HTERT RPE-1 (cell line): Measurements from ENCODE around the gene PCSK4.
"Not testable (repeated sequence)": the region's sequence is repeated elsewhere in the genome, so short reads cannot be mapped to it uniquely, and the experiment has no call there.

Experiments used
- in situ Hi-C: fragments of 300-500 bp; cut with MboI; formaldehyde crosslinking; loops from 4 replicates; pipeline ENCODE4 v1.14.3; 2020; ENCODE audit warnings: low sequenced_read_pairs

Gene PCSK4

DNA sequence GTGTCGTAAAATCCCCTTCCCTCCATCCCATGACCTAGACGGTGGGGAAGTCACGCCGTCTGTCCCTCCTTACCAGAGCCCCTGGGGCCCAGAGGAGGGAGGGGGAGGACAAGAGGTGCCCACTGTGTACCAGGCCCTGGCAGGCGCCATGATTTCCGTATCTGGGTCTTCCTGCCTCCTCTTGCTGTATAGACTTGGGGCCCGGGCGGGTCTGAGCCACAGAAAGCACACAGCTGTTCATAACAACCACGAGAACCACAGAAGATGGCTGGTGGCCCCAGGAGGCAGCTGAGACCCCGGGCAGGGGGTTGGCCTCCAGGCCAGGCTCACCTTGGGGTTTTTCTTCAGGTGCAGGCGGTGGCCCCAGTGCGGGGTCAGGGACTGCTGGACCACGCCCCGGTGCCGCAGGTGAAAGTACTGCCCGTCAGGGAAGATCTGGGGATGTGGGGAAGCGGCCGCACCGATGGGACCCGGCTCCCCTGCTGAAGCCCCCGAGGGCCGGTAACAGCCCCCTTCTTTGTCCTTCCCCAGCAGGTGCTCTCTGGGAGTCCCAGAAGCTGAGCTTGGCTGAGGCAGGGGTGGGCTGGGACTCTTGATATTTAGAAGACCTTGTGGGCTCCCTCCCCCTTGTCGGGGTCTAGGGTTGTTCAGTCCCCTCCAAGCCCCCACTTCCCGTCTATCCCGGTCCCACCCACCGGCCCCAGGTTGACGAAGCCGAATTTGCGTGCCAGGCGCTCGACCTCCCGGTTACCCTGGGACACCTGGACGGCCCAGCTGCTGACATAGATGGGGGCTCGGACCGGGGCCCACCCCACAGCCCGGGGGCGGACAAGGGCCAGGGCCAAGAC lies 463 bp downstream of the PCSK4 start:
- in situ Hi-C loops, result no loop called here

- in situ Hi-C loops, result no loop called here
Measured at GRCh38 chr19:1488282-1488601, 1.9 kb downstream of the PCSK4 start.

- in situ Hi-C loops, result no loop called here
Measured at GRCh38 chr19:1487576-1488281, 2.4 kb downstream of the PCSK4 start.

GRCh38 chr19:1486720-1487575 lies 3.2 kb downstream of the PCSK4 start:
- in situ Hi-C loops, result no loop called here

- in situ Hi-C loops, result no loop called here
Measured at GRCh38 chr19:1483979-1484428, 6.1 kb downstream of the PCSK4 start.

DNA sequence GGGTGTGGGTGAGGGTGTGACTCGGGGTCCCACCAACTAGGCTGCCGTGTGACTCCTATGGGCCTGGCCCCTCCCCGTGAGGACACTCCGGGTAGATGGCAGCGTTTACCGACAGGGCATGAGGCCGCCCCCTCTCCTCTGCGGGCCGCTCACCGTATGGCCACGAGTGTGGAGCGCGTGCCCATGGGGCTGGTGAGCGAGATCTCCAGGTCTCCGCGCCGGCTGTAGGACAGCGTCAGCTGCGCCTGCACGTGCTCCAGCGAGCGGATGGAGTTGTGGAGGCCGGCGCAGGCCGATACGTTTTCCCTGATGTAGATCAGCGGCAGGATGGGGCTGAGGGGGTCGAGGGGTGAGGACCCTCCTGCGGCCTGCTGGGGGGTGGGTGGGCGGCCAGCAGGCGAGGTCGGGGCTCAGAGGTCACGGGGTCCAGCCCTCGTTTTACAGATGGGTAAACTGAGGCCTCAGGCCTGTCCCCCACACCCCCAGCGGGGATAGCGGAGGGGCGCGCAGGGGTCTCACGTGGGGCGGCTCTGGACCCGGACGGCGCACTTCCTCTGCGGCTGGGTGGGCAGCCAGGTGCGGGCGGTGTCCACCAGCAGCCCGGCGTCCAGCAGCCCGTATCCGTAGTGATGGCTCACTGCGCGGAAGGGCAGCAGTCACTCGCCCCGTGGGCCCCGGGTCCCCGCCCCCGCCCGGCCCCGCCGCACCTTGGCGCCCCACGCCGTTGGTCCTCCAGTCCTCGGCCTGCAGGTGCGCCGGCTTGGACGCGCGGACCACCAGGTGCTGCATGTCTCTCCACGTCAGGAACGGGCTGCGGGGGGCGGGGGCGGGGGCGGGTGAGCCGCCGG lies 6.8 kb downstream of the PCSK4 start:
- in situ Hi-C loops, result no loop called here

GRCh38 chr19:1482361-1483130 lies 7.6 kb downstream of the PCSK4 start:
- in situ Hi-C loops, result no loop called here

DNA sequence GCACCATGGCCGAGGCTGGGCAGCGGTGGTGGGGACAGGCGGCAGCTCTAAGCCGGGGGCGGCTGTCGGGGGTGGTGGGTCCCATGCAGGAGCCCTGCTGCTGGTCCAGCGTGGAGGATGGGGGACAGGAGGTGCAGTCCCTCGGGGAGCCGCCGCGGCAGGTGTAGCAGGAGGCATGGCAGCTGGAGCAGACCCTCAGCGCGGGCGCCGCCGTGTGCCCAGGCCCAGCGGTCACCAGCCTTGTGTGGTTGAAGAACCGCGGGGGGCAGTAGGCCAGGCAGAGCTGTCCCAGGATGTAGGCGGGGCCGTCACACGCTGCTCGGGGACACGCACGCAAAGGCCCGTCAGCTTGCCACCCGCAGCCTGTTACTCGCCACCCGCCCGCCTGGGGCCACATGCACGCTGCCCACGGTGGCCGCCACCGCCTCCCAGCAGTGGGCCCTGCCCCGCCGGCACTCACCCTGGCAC lies 8.2 kb downstream of the PCSK4 start:
- in situ Hi-C loops, result no loop called here

- in situ Hi-C loops, result no loop called here
Measured at GRCh38 chr19:1481224-1481892, 8.8 kb downstream of the PCSK4 start.

- in situ Hi-C loops, result no loop called here
Measured at GRCh38 chr19:1478934-1479707, 11.0 kb downstream of the PCSK4 start, which contains the start of gene C19orf25. Gene C19orf25 (minus strand): TSS chr19:1479215. CDS start chr19:1478903, 312 bp downstream.

- in situ Hi-C loops, result not testable (repeated sequence)
Measured at GRCh38 chr19:1477056-1477455, 13.1 kb downstream of the PCSK4 start.

DNA sequence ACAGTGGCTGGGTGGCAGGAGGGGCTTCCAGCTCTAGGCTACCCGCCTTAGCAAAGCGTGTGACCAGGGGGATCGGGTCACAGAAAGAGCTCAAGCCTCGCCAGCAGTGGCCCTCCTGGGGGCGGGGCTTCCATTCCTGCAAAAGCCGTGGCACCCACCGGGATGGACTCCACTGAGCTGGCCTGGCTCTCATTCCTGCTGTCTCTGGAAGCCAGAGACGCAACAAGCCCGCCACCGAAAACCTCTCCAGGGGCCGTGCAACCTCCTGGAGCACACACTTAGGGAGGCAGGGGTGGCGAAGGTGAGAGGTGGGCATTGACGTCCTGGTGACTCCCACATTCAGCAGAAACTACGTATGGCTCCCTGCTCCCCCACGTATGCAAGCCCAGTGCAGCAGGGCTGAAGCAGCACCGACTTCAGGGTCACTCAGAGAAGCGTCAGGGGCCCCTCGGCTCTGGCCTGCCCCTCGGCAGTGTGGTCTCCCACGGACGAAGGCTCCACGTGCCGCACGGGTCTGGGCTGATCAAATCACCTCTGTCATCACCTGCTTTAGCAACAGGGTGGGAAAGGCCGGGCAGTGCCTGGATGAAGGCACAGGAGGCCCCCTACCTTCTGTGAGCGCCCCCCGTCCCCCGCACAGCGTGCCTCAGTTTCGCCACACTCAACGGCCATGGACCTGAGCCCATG lies 14.3 kb downstream of the PCSK4 start:
- in situ Hi-C loops, result no loop called here

DNA sequence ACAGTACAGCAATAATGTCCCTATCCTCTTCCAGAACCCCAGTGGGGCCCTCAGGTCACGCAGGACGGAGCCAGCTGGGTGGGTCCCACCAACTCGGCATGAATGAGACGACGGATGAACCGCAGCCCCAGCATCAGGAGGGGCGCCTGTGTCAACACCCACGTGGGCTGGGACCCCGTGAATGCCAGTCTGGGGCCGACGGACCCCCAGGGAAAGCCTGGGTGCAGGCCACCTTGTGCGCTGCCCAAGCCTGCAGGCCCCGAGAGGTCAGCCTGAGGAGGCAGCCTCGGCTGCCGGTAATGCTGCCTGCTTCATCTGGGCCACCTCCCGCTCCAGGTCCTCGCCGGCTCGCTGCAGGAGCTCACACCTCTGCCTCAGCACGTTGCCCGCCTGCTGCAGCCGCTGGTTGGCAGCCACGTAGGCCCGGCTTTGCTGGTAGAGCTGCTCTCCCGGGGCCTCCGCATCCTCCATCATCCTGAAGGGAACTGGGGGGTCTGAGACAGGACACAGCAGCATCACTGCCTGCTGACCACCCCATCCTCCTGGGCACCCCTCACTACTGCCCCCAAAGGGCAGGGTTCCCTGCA lies 15.3 kb downstream of the PCSK4 start:
- in situ Hi-C loops, result no loop called here

DNA sequence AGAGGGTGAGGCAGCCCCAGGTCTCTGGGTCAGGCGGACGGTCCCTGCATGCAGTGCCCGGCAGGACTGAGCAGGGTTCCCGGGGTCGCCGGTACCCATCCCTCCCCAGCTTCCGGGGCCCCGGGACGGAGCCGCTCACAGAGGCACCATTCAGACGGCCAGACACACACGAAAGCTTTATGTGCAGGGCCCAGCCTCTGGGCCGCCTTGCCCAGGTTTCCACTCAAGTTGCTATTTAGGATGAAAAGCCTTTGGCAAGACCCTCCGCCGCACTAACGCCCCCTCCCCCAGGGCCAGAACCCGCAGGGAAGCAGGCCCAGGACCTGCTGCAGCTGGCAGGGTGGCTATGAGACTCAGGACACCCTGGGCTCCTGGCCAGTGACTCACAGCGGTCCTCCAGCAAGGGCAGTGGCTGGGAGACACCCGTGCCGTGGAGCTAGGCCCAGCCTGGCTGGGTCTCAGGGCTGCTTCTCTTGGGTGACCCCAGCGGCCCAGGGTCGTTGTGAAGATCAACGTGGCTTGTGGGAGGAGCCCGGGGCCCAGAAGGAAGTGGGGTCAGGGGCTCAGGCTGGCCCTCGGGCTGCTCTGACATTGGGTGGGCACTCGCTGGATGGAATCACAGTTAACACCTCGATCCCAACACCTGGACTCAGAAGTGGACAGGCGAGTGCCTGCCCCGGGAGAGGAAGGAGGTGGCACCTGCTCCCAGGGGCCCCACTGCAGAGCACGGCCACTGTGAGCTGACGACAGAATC lies 16.0 kb downstream of the PCSK4 start:
- in situ Hi-C loops, result no loop called here

DNA sequence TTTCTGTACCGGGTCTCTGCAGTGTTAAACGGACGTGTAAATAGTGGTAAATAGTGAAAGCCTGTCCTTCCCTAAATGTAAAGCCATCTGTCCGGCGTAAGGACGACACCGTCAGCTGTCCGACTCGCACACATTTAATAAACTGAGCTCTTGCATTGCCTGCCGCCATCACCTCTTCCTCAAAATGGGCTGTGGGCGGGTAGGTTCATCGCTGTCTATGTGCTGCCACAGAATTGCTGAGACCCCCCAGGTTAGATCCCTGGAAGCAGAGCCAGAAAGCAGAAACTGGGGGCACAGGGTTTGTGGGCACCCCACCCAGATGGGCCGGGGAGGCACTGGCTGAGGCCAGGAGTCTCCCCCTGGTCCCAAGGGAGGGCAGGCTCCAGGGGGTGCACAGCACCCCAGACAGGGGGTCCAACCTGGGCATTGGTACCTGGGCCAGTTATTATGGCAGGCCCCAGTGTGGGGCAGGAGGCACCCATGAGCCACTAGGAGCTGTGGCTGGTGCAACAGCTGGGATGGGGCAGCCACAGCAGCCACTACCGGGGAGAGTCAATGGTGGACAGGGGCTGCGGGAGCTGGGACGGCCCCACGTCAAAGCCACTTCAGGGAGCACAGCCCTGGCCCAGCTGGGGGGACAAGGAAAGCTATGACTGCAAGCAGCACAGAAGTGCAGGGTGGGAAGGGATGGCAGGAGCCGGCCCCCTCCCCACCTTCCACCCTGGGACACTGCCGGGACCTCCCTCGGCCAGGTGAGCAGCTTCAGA lies 16.9 kb downstream of the PCSK4 start:
- in situ Hi-C loops, result no loop called here
